Left lobe of liver (tissue), 2 donors: ENCODE results near the gene FAM3C. TPM values are rescaled to one million over a fixed set of nuclear protein-coding genes. Genes with fewer than 3 reads are reported as not detected.
"Not testable (repeated sequence)": the region's sequence is repeated elsewhere in the genome, so short reads cannot be mapped to it uniquely, and the experiment has no call there.

Experiments
- ATAC-seq: fragments of 200-7000 bp; cut with Tn5 transposase; one replicate; pipeline ENCODE4 v1.9.1; 2020; ENCODE audit warnings: mild to moderate bottlenecking, moderate library complexity
- DNase-seq: peaks from one replicate; pipeline ENCODE4 v3.0.0-alpha.2; 2020; ENCODE audit warnings: low spot score
- total RNA-seq: library from RNA; stranded (reverse); gene quantifications from one replicate; pipeline ENCODE4 v1.2.1, GENCODE V29; 2021
- donor health status: DM: no; HTN: no; CAD: no; lungs with moderate emphysema.
- donor health status: DM: no; HTN: yes; CAD: no.

FAM3C gene, protein sequence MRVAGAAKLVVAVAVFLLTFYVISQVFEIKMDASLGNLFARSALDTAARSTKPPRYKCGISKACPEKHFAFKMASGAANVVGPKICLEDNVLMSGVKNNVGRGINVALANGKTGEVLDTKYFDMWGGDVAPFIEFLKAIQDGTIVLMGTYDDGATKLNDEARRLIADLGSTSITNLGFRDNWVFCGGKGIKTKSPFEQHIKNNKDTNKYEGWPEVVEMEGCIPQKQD
- total RNA-seq, result 18.3 TPM

DNA sequence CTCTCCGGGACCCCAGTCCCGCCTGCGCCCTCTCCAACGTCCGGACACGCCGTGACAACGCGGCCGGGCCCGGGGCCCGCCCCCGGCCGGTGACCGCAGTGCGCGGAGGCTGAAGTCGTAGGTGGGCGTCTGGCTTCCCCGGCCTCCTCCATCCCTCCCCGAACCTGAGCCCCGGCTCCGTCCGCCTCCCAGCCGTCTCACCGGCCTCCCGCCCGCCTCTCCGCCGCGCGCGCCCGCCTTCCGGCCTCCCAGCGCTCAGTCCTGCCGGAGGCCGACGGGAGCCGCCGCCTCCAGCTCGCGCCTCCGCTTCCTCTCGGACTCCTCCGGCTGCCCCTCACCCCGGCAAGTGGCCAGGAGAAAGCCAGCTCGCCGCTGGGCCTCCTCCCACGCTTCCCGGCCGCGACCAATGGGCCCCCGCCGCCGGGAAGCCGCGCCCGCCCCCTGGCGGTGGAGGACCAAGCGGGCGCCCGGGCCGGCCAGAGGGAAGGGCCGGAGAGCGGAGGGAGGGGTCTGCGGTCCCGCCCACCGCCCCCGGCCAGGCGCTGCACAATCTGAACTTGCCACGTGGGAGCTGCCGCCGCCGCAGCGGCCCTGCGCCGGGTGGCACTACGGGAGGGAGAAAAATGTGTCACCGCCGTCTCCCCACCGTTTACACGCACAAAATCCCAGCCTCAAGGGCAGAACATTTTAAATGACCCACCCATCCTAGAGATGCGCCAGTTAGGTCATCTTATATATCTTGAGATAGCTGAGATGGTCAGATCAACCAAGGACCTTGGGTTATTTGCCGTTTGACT is at the start of gene FAM3C:
Gene FAM3C (minus strand): TSS at position 348 of the 797 bp plus-strand sequence. CDS start 13,339 bp downstream, outside the sequence.
- peak; percentile 97 for ATAC-seq

DNA sequence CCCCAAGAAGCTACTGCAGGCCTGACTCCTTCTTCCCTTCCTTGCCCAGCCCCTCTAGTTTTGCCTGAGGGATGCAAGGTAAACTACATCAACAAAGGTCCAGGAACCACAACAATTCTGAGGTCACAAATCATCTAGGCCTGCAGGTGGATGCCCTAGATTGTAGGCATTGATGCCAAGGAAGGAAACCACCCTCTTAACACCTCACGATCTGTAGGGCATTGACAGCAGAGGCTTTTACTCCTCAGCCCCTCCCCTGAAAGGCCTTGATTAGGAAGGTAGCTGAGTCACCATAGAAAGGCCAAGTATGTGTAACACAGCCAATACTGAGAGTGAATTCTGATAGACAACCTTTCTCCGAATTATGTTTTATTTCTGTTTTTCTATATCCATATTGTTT is 46.7 kb upstream of the FAM3C start:
- ATAC-seq (no peak), DNase-seq (no peak)

More for the DNA sequence above, at the start of gene FAM3C:
- peak; percentile 93 for DNase-seq

DNA sequence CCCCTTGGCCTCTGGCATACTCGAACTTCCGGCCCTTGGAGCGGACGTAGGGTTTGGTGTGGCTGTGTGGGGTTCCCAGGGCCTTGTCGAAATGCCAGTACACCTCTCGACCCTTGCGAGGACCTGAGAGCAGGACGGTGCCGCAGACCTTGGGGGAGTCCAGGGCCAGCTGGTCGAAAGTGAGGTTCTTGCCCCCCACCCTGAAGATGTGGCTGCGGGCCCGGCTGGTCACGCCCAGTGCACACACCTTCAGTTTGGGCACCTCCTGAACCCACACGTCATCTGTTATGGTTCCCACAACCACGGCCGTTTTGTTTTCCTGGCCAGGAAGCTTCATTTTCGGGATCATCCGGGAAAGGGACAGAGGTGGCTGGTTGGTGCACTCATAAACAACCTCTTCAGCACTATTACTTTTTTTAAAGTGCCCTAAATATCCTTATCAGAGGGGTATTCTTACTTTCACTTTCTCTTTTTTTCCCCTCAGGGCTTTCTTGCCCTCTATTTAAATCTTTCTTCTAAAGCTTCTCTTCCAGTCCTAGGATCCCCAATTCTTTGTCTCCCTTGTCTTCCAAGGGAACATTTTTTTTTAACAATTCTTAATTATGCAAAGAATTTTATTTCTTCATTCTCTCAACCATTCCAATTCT is 44.9 kb upstream of the FAM3C start:
- no peak for DNase-seq
- ATAC-seq, result no peak

DNA sequence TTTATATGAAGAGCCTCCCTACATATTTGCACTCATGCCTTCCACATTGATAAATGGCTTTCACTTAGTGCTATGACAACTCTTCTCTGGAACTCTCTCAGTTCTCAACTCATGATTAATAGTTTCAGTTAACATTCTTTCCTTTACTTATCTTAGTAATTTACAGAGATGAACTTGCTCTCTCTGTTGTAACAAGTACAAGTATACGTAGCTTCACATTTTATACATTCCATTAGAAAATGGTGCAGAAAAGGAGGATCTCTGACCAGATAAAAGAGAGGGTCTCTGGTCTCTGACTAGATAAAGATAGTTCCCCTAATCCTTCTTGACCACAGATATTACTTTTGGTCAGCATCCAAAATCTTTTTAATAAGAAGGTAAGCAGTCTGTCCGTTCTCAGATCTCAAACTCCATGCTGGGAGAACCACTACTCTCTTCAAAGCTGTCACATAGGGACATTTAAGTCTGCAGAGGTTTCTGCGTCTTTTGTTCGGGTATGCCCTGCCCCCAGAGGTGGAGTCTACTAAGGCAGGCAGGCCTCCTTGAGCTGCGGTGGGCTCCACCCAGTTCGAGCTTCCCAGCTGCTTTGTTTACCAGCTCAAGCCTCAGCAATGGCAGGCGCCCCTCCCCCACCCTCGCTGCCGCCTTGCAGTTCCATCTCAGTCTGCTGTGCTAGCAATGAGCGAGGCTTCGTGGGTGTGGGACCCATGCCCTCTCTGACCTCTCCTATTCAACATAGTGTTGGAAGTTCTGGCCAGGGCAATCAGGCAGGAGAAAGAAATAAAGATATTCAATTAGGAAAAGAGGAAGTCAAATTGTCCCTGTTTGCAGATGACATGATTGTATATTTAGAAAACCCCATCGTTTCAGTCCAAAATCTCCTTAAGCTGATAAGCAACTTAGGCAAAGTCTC is 42.2 kb upstream of the FAM3C start:
- ATAC-seq, result not testable (repeated sequence)
- peak; percentile 59 for DNase-seq

- DNase-seq, result no peak
- no peak for ATAC-seq
Observed at GRCh38 chr7:121437470-121437869, 41.4 kb upstream of the FAM3C start.

DNA sequence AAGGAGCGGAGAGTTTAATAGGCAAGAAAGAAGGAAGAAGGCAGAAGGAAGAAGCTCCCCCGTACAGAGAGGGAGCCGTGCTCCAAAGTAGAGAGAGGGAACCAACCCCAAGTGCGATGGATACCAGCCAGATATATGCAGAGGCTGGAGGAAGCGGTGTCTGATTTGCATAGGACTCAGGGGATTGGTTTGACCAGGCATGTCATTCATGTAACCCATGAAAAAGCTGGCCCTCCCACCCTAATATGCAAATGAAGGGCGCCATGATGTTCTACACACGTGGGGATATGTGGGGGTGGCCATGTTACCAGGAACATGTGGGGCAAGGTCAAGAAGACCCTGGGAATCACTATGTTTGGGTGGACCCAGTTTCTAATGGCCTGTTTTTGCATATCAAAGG is 40.6 kb upstream of the FAM3C start:
- ATAC-seq (no peak), DNase-seq (no peak)

DNA sequence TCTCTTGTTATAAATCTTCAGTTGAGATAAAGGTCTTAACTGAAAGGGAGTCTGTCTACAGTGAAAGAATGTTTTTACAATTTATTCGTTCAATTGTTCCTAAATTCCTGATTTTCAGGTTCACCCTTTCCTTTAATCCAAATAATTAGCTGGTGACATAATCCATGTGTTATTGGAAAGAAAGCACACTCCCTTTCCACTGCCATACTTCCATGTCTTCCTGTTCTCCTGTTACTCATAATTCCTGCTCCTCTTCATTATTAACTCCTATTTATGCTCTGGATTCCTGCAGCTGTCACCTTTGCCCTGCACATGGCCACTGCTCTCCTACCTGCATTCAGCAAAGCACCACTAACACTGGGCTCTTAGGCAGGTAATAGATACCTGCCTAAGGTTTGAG is 40.0 kb upstream of the FAM3C start:
- DNase-seq (no peak), ATAC-seq (no peak)

GRCh38 chr7:121433775-121434174 is 37.7 kb upstream of the FAM3C start:
- ATAC-seq (no peak), DNase-seq (no peak)

DNA sequence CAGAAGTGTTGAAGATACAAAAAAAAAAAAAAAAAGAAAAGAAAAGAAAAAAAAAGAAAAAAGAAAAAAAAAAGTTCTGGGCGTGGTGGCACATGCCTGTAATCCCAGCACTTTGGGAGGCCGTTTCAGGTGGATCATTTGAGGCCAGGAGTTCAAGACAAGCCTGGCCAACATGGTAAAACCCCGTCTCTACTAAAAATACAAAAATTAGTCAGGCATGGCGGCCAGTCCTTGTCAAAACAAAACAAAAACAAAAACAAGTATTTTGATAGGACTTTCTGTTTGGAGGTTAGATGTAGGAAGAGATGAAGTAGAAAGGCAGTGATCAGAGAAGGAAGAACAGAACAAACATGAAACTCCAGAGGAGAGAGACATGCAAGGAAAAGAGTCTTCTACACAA is 36.4 kb upstream of the FAM3C start:
- ATAC-seq, result not testable (repeated sequence)

DNA sequence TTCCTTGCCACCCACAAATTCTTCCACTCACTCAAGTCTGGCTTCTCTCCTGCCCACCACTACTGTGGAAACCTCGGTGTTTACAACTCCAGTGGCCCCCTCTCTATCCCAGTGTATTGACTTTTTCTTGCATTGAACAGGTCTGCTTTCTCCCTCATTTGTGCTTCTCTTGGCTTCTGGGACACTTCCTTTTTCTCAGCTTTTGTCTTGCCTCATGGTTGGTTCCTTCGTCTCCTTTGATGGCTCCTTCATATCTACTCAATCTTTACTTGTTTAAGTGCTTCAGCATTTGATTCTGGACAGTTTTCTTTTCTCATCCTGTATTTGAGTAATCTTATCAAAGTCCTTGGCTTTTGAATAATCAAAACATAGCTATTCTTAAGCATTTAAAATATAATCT is 35.9 kb upstream of the FAM3C start:
- DNase-seq, result no peak
- ATAC-seq, result no peak

More for the DNA sequence above, 36.4 kb upstream of the FAM3C start:
- DNase-seq, result not testable (repeated sequence)

GRCh38 chr7:121431389-121431995 is 35.4 kb upstream of the FAM3C start:
- DNase-seq (no peak), ATAC-seq (no peak)

GRCh38 chr7:121430558-121430957 is 34.5 kb upstream of the FAM3C start:
- ATAC-seq, result no peak
- DNase-seq, result no peak

- DNase-seq (no peak), ATAC-seq (no peak)
Observed at GRCh38 chr7:121429798-121430197, 33.7 kb upstream of the FAM3C start.

- DNase-seq, result no peak
- no peak for ATAC-seq
Observed at GRCh38 chr7:121428855-121429489, 32.9 kb upstream of the FAM3C start.

DNA sequence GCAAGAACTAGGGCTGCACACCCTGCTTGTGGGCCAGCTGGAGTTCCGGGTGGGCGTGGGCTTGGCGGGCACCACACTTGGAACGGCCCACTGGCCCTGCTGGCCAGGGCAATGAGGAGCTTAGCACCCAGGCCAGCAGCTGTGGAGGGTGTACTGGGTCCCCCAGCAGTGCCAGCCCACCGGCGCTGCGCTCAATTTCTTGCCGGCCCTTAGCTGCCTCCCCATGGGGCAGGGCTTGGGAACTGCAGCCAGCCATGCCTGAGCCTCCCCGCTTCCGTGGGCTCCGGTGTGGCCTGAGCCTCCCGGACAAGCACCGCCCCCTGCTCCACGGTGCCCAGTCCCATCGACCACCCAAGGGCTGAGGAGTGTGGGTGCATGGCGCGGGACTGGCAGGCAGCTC is 25.6 kb upstream of the FAM3C start:
- not testable (repeated sequence) for ATAC-seq, DNase-seq

DNA sequence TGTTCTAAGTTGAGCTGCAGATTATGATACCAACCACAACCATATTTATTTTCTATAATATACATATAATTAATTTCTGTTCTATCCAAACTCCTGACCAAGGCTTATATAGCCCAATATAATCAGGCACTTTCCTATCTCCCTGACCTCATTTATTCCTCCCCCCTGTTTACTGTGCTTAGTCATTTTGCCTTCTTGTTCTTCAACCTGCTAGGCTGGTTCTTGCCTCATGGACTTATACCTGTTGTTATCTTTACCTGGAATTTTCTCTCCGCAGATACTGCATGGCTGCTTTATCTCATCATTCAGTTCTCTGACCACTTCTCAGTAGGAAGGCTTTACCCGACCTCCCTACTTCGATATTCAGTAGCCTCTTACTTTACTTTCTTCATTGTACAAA is 24.9 kb upstream of the FAM3C start:
- ATAC-seq (no peak), DNase-seq (no peak)

GRCh38 chr7:121419201-121420148 is 23.4 kb upstream of the FAM3C start:
- ATAC-seq (peak; percentile 93), DNase-seq (no peak)

- no peak for ATAC-seq
- DNase-seq, result no peak
Observed at GRCh38 chr7:121416533-121416932, 20.4 kb upstream of the FAM3C start.

- no peak for ATAC-seq
- no peak for DNase-seq
Observed at GRCh38 chr7:121414436-121414835, 18.3 kb upstream of the FAM3C start.
